ENCODE measurements around the gene COL9A1.

Gene COL9A1

GRCh38 chr6:70180183-70180900 is 122.5 kb downstream of the COL9A1 start:
- Histone ChIP-seq H4K20me1 (ENCODE audit: insufficient read depth, low read length) (no peaks in the 10 kb centered on the region), H3K79me2 (ENCODE audit: low read length) (no peaks in the 10 kb centered on the region), H3K4me2 (ENCODE audit: low read depth, low read length) (no peak overlapping the region), H3K9me3 (replicated peaks; ENCODE audit: insufficient read depth, low read length) (no peaks in the 10 kb centered on the region), H3K4me1 (ENCODE audit: low read length) (no peaks in the 10 kb centered on the region), H3F3A (ENCODE audit: insufficient read depth, low read length) (no peaks in the 10 kb centered on the region), H3K4me3 (ENCODE audit: low read length) (no peak overlapping the region), H3K27me3 (replicated peaks; ENCODE audit: insufficient read depth, low read length) (no peaks in the 10 kb centered on the region), H3K9me2 (replicated peaks; ENCODE audit: insufficient read depth, low read length) (no peaks in the 10 kb centered on the region), H3K27ac (ENCODE audit: low read length) (no peak overlapping the region), H3K9ac (ENCODE audit: low read length) (no peak overlapping the region), H2AFZ (ENCODE audit: low read length) (no peak overlapping the region), H3K36me3 (replicated peaks; ENCODE audit: insufficient read depth, low read length) (no peaks in the 10 kb centered on the region)
- DNase-seq: no peak
- TF ChIP-seq EZH2 (optimal IDR thresholded peaks at IDR 0.05; ENCODE audit: low read depth, low read length) (no peak), EZH2phosphoT487 (IDR thresholded peaks at IDR 0.05; ENCODE audit: low read length) (no peak), CTCF (IDR thresholded peaks at IDR 0.05; ENCODE audit: low read length) (no peak)

- no peak for TF ChIP-seq EZH2phosphoT487 (IDR thresholded peaks at IDR 0.05; ENCODE audit: low read length)
- no peak for TF ChIP-seq EZH2 (optimal IDR thresholded peaks at IDR 0.05; ENCODE audit: low read depth, low read length)
- no peak for TF ChIP-seq CTCF (IDR thresholded peaks at IDR 0.05; ENCODE audit: low read length)
- Histone ChIP-seq H3K27ac (ENCODE audit: low read length) (no peak overlapping the region), H3K27me3 (replicated peaks; ENCODE audit: insufficient read depth, low read length) (no peaks in the 10 kb centered on the region), H3K36me3 (replicated peaks; ENCODE audit: insufficient read depth, low read length) (no peaks in the 10 kb centered on the region), H4K20me1 (ENCODE audit: insufficient read depth, low read length) (no peaks in the 10 kb centered on the region), H3K9me2 (replicated peaks; ENCODE audit: insufficient read depth, low read length) (no peaks in the 10 kb centered on the region), H3K9ac (ENCODE audit: low read length) (no peak overlapping the region), H3K9me3 (replicated peaks; ENCODE audit: insufficient read depth, low read length) (no peaks in the 10 kb centered on the region), H3K4me1 (ENCODE audit: low read length) (no peaks in the 10 kb centered on the region), H3K4me3 (ENCODE audit: low read length) (no peak overlapping the region), H3K4me2 (ENCODE audit: low read depth, low read length) (no peak overlapping the region), H3F3A (ENCODE audit: insufficient read depth, low read length) (no peaks in the 10 kb centered on the region), H3K79me2 (ENCODE audit: low read length) (no peaks in the 10 kb centered on the region), H2AFZ (ENCODE audit: low read length) (no peak overlapping the region)
- DNase-seq: no peak
These were observed 125.9 kb downstream of the COL9A1 start for GRCh38 chr6:70176842-70177550.

- Histone ChIP-seq H3K36me3 (replicated peaks; ENCODE audit: insufficient read depth, low read length) (no peaks in the 10 kb centered on the region), H3K4me1 (ENCODE audit: low read length) (no peaks in the 10 kb centered on the region), H3K4me2 (ENCODE audit: low read depth, low read length) (no peak overlapping the region), H3K9me2 (replicated peaks; ENCODE audit: insufficient read depth, low read length) (no peaks in the 10 kb centered on the region), H3K27ac (ENCODE audit: low read length) (no peak overlapping the region), H3K27me3 (replicated peaks; ENCODE audit: insufficient read depth, low read length) (no peaks in the 10 kb centered on the region), H3F3A (ENCODE audit: insufficient read depth, low read length) (no peaks in the 10 kb centered on the region), H3K79me2 (ENCODE audit: low read length) (no peaks in the 10 kb centered on the region), H3K9me3 (replicated peaks; ENCODE audit: insufficient read depth, low read length) (no peaks in the 10 kb centered on the region), H3K4me3 (ENCODE audit: low read length) (no peak overlapping the region), H2AFZ (ENCODE audit: low read length) (no peak overlapping the region), H4K20me1 (ENCODE audit: insufficient read depth, low read length) (no peaks in the 10 kb centered on the region), H3K9ac (ENCODE audit: low read length) (no peak overlapping the region)
- no peak for DNase-seq
- no peak for TF ChIP-seq EZH2 (optimal IDR thresholded peaks at IDR 0.05; ENCODE audit: low read depth, low read length)
- no peak for TF ChIP-seq CTCF (IDR thresholded peaks at IDR 0.05; ENCODE audit: low read length)
- no peak for TF ChIP-seq EZH2phosphoT487 (IDR thresholded peaks at IDR 0.05; ENCODE audit: low read length)
These were observed 127.1 kb downstream of the COL9A1 start for GRCh38 chr6:70175770-70176169.
